Measurements from ENCODE around the gene POU2AF1.

GRCh38 chr11:111367411-111368284 is 11.4 kb downstream of the POU2AF1 start:
- TF ChIP-seq CTCF (IDR thresholded peaks at IDR 0.05): no peak
- TF ChIP-seq POLR2A (IDR thresholded peaks at IDR 0.05): no peak
